Large intestine (tissue), 3 donors: ENCODE results near the gene CCL7. TPM values are rescaled to one million over a fixed set of nuclear protein-coding genes. Genes with fewer than 3 reads are reported as not detected.

Experiments
- DNase-seq, 2 donors: peaks; one replicate each; pipeline versions ENCODE4 v3.0.0 to v3.0.0-alpha.2; 2013
- H3K27ac ChIP-seq: one replicate; pipeline ENCODE4 v1.5.1; 2013; ENCODE audit warnings: low read length
- H3K27me3 ChIP-seq: 2 replicates; pipeline ENCODE4 v1.6.1; 2013; ENCODE audit warnings: low read length; ENCODE audit not compliant: control insufficient read depth, insufficient read depth
- H3K36me3 ChIP-seq: 2 replicates; pipeline ENCODE4 v1.6.1; 2013; ENCODE audit warnings: low read length; ENCODE audit not compliant: control insufficient read depth, insufficient read depth
- H3K4me1 ChIP-seq: one replicate; pipeline ENCODE4 v1.6.1; 2013; ENCODE audit warnings: low read length; ENCODE audit not compliant: control insufficient read depth, insufficient read depth
- H3K4me3 ChIP-seq: one replicate; pipeline ENCODE4 v1.5.1; 2013; ENCODE audit warnings: low read length
- H3K9me3 ChIP-seq: one replicate; pipeline ENCODE4 v1.6.1; 2013; ENCODE audit warnings: mild to moderate bottlenecking, low read depth, low read length, moderate library complexity; ENCODE audit not compliant: control insufficient read depth
- WGBS: methylation state at CpG from one replicate; pipeline ENCODE4 v1.1.5; 2013; ENCODE audit warnings: low lambda C conversion rate; ENCODE audit not compliant: insufficient coverage; 5-methylcytosine and 5-hydroxymethylcytosine counted together
- polyA plus RNA-seq: library from polyadenylated mRNA; unstranded; fragments of 120-200 nt; gene quantifications from one replicate; pipeline ENCODE4 v1.2.1, GENCODE V29; 2013

Gene CCL7
- polyA plus RNA-seq, 1 donor = not detected

DNA sequence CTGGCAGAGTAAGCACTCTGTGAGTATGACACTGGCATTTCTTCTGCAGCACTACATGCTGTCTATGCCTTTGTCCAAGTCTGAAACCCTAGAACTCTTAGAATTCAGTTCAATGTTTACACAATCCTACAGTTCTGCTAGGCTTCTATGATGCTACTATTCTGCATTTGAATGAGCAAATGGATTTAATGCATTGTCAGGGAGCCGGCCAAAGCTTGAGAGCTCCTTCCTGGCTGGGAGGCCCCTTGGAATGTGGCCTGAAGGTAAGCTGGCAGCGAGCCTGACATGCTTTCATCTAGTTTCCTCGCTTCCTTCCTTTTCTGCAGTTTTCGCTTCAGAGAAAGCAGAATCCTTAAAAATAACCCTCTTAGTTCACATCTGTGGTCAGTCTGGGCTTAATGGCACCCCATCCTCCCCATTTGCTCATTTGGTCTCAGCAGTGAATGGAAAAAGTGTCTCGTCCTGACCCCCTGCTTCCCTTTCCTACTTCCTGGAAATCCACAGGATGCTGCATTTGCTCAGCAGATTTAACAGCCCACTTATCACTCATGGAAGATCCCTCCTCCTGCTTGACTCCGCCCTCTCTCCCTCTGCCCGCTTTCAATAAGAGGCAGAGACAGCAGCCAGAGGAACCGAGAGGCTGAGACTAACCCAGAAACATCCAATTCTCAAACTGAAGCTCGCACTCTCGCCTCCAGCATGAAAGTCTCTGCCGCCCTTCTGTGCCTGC, 15.2 kb upstream of the CCL7 start, which contains the start of gene CCL2:
Gene CCL2 (plus strand): TSS at position 635 of the 730 bp plus-strand sequence. CDS start 65 bp downstream, at position 700.
- 0% methylated on average over 2 of the region's 11 CpGs for WGBS
- no peaks in the 10 kb centered on the region for H3K9me3 ChIP-seq
- DNase-seq = peak; percentile 67 to 81
- no peaks in the 10 kb centered on the region for H3K27me3 ChIP-seq
- no peaks in the 10 kb centered on the region for H3K36me3 ChIP-seq
- peaks cover 39% of the 10 kb centered on the region for H3K4me1 ChIP-seq
- peak within 1 kb of the TSS; percentile 59 for H3K27ac ChIP-seq
- peak within 1 kb of the TSS; percentile 26 for H3K4me3 ChIP-seq

GRCh38 chr17:34255381-34255732, 14.7 kb upstream of the CCL7 start:
- H3K27ac ChIP-seq = peak overlapping the region; percentile 59
- WGBS = no CpG with 5 or more reads among the region's 5 CpGs
- H3K9me3 ChIP-seq = no peaks in the 10 kb centered on the region
- H3K27me3 ChIP-seq = no peaks in the 10 kb centered on the region
- peak overlapping the region; percentile 26 for H3K4me3 ChIP-seq
- no peak for DNase-seq
- no peaks in the 10 kb centered on the region for H3K36me3 ChIP-seq
- H3K4me1 ChIP-seq = peaks cover 36% of the 10 kb centered on the region

DNA sequence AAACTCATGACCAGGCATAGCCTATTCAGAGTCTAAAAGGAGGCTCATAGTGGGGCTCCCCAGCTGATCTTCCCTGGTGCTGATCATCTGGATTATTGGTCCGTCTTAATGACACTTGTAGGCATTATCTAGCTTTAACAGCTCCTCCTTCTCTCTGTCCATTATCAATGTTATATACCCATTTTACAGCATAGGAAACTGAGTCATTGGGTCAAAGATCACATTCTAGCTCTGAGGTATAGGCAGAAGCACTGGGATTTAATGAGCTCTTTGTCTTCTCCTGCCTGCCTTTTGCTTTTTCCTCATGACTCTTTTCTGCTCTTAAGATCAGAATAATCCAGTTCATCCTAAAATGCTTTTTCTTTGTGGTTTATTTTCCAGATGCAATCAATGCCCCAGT, 14.2 kb upstream of the CCL7 start:
- H3K9me3 ChIP-seq = no peaks in the 10 kb centered on the region
- no CpG with 5 or more reads among the region's 1 CpG for WGBS
- no peaks in the 10 kb centered on the region for H3K36me3 ChIP-seq
- H3K4me1 ChIP-seq = peaks cover 31% of the 10 kb centered on the region
- DNase-seq = no peak
- H3K4me3 ChIP-seq = peak overlapping the region; percentile 26
- no peaks in the 10 kb centered on the region for H3K27me3 ChIP-seq
- peak overlapping the region; percentile 59 for H3K27ac ChIP-seq

DNA sequence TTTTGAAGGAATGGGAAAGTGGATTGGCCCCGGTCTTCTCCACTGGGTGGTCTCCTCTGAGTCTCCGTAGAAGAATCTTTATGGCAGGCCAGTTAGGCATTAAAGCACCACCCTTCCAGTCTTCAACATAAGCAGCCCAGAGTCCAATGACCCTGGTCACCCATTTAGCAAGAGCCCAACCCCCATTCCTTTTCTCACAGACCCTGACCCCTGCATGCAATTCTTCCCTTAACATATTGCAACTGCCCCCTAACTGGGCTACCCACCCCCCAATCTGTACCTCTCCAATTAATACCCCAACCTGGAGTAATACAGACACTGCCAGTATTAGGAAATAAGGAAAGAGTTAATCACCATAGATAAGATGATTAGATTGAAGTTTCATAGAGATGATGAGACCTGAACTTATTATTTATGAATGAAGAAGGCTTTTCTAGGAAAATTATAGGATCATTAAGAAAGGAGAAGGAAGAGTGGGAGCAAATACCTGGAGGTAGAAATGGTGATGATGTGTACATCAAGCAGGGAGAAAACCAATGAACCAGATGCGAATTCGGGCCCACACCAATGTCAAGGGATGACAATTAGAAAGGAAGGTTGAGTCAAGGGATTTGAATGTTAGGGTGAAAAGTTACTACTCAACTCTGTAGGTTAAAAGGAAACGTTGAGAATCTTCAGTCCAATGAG, 12.6 kb upstream of the CCL7 start:
- H3K4me1 ChIP-seq = peaks cover 21% of the 10 kb centered on the region
- H3K9me3 ChIP-seq = no peaks in the 10 kb centered on the region
- H3K27me3 ChIP-seq = no peaks in the 10 kb centered on the region
- no peaks in the 10 kb centered on the region for H3K36me3 ChIP-seq
- WGBS = 100% methylated on average over 2 of the region's 5 CpGs
- H3K4me3 ChIP-seq = no peak overlapping the region
- DNase-seq = no peak
- no peak overlapping the region for H3K27ac ChIP-seq

- Histone ChIP-seq H3K36me3 (no peaks in the 10 kb centered on the region), H3K4me3 (no peak overlapping the region), H3K9me3 (no peaks in the 10 kb centered on the region), H3K27ac (no peak overlapping the region), H3K27me3 (no peaks in the 10 kb centered on the region), H3K4me1 (peaks cover 19% of the 10 kb centered on the region)
- WGBS = 83% methylated on average over 1 of the region's 1 CpG
- no peak for DNase-seq
These were observed 12.1 kb upstream of the CCL7 start for GRCh38 chr17:34257986-34258326.

DNA sequence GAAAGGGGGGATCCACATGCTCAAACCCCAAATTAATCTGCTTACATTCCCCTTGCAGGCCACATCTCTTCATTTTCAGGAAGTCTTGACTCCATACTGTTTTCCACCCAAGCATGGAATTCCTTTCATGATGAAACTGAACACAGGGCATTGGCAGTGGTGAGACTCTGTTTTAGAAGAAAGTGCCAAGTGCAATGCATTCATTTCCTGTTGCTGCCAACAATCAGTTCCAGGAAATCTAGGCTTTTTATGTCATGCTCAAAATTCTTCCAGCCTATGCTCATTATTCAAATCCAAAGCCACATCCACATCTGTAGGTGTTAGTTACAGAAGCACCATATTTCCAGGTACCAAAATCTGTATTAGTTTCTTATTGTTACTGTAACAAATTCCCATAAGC, 10.9 kb upstream of the CCL7 start:
- DNase-seq = no peak
- Histone ChIP-seq H3K9me3 (no peaks in the 10 kb centered on the region), H3K27ac (no peak overlapping the region), H3K4me3 (no peak overlapping the region), H3K27me3 (no peaks in the 10 kb centered on the region), H3K36me3 (no peaks in the 10 kb centered on the region), H3K4me1 (peaks cover 12% of the 10 kb centered on the region)

- peaks cover 2% of the 10 kb centered on the region for H3K27me3 ChIP-seq
- no peak for DNase-seq
- H3K4me1 ChIP-seq = no peaks in the 10 kb centered on the region
- WGBS = 46% methylated on average over 2 of the region's 4 CpGs
- no peak overlapping the region for H3K4me3 ChIP-seq
- no peaks in the 10 kb centered on the region for H3K9me3 ChIP-seq
- no peak overlapping the region for H3K27ac ChIP-seq
- H3K36me3 ChIP-seq = no peaks in the 10 kb centered on the region
These were observed 9.2 kb upstream of the CCL7 start for GRCh38 chr17:34260861-34261260.

DNA sequence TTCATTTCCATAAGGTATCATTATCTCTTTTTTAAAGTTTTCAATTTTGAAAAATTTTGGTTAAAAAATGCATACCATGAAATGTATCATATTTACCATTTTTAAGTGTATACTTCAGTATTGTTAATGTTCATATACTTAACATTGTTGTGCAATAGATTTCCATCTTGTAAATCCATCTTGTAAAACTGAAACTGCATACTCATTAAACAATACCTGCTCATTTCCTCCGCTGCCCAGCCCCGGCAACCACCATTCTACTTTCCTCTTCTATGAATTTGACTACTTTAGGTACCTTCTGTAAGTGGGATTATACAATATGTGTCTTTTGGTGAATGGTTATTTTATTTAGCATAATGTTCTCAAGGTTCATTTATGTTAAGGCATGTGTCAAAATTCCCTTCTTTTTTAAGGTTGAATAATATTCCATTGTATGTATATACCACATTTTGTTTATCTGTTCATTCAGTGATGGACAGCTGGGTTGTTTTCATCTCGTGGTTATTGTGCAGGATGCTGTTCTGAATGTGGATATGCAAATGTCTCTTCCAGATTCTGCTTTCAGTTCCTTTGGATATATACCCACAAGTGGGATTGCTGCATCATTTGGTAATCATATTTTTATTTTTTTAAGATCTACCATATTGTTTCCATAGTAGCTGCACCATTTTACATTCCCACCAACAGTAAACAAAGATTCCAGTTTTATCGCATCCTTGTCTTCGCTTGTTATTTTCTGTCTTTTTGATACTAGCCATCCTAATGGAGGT, 8.3 kb upstream of the CCL7 start:
- H3K4me3 ChIP-seq = no peak overlapping the region
- DNase-seq = no peak
- WGBS = 100% methylated on average over 2 of the region's 5 CpGs
- no peaks in the 10 kb centered on the region for H3K36me3 ChIP-seq
- H3K27ac ChIP-seq = no peak overlapping the region
- H3K9me3 ChIP-seq = no peaks in the 10 kb centered on the region
- no peaks in the 10 kb centered on the region for H3K4me1 ChIP-seq
- peaks cover 2% of the 10 kb centered on the region for H3K27me3 ChIP-seq

- no peak overlapping the region for H3K4me3 ChIP-seq
- WGBS = 57% methylated on average over 1 of the region's 3 CpGs
- no peaks in the 10 kb centered on the region for H3K9me3 ChIP-seq
- H3K27me3 ChIP-seq = peaks cover 6% of the 10 kb centered on the region
- H3K36me3 ChIP-seq = no peaks in the 10 kb centered on the region
- no peak overlapping the region for H3K27ac ChIP-seq
- no peak for DNase-seq
- no peaks in the 10 kb centered on the region for H3K4me1 ChIP-seq
These were observed 4.3 kb upstream of the CCL7 start for GRCh38 chr17:34265711-34266110.

DNA sequence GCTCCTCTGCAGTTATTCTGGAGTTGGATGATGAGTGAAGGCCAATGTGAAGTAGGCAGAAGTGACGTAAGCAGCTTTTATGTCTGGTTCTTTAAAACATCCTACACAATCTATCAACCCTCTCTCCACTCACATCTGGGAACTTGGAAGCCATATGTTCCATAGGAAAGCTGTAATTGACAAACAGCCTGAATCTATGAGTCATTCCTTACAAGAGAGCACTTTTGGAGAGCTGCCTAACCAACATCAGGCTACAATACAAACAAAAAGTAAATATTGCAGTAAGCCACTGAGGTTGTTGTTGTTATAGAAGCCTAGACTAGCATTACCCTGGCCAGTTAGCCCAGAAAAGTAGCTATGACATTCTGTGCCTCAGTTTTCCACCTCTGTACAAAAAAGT, 5.9 kb downstream of the CCL7 start:
- no peaks in the 10 kb centered on the region for H3K36me3 ChIP-seq
- no peaks in the 10 kb centered on the region for H3K4me1 ChIP-seq
- peak; percentile 37 to 38 for DNase-seq
- no peak overlapping the region for H3K4me3 ChIP-seq
- no peaks in the 10 kb centered on the region for H3K9me3 ChIP-seq
- no peak overlapping the region for H3K27ac ChIP-seq
- WGBS = no CpG with 5 or more reads among the region's 1 CpG
- H3K27me3 ChIP-seq = peaks cover 13% of the 10 kb centered on the region
